GM12878 (cell line): ENCODE data around the gene FADS1. TPM values are rescaled to one million over a fixed set of nuclear protein-coding genes. Genes with fewer than 3 reads are reported as not detected.

ENCODE experiments used
- ATAC-seq: fragments of 200-7000 bp; cut with Tn5 transposase; 3 replicates; pipeline ENCODE4 v1.9.1; 2020; ENCODE audit warnings: mild to moderate bottlenecking, moderate library complexity
- BruUV-seq: library from RNA; stranded (reverse); fragments of 400-500 nt; replicated peaks from 2 replicates; lab custom pipeline; 2021; lab: Mats Ljungman, UMichigan
- CTCF ChIA-PET: fragments of 300-600 bp; sonication (Branson Sonifier 250); formaldehyde crosslinking; extraction: SDS; loops from one replicate; lab custom pipeline; 2021; ENCODE audit warnings: inconsistent platforms; lab: Yijun Ruan, JAX
- POLR2A ChIA-PET: fragments of 350-600 bp; formaldehyde crosslinking; extraction: SDS; loops from one replicate; lab custom pipeline; 2021; ENCODE audit warnings: inconsistent platforms; lab: Charles Lee
- RAD21 ChIA-PET: fragments of 300-600 bp; sonication (Branson Sonifier 250); formaldehyde crosslinking; loops from one replicate; lab custom pipeline; 2023; ENCODE audit warnings: antibody characterized with exemption; ENCODE audit not compliant: unreplicated experiment; lab: Charles Lee
- SMC1A ChIA-PET: fragments of 300-600 bp; sonication (Branson Sonifier 250); formaldehyde crosslinking; loops from one replicate; lab custom pipeline; 2023; ENCODE audit not compliant: unreplicated experiment, uncharacterized antibody; lab: Charles Lee
- DNase-seq: peaks from one replicate; pipeline ENCODE4 v3.0.0-alpha.2; 2011; ENCODE audit warnings: low read depth, low spot score
- FAIRE-seq: peaks from 3 replicates; lab custom pipeline; 2011; peaks lifted over from hg19 to GRCh38; lab: Jason Lieb, UNC
- H2AFZ ChIP-seq: 2 replicates; pipeline ENCODE4 v1.6.0; 2011; ENCODE audit warnings: low read depth, low read length, control low read depth; ENCODE audit not compliant: control insufficient read depth
- H3K27ac ChIP-seq: 2 replicates; pipeline ENCODE4 v1.5.1; 2011; ENCODE audit warnings: control low read depth; ENCODE audit not compliant: control insufficient read depth, insufficient read depth
- H3K27me3 ChIP-seq, 2 experiments: replicated peaks in 1 of 2; 2 replicates each; pipeline versions ENCODE4 v1.6.0 to v1.6.1; 2011; ENCODE audit warnings: low read length in 1 of 2; ENCODE audit not compliant: control insufficient read depth in 2 of 2, insufficient read depth in 2 of 2
- H3K36me3 ChIP-seq, 2 experiments: 2 replicates each; pipeline ENCODE4 v1.5.1; 2011; ENCODE audit warnings: low read length in 1 of 2; ENCODE audit not compliant: control insufficient read depth in 2 of 2, insufficient read depth in 2 of 2
- H3K4me1 ChIP-seq: 2 replicates; pipeline ENCODE4 v1.6.1; 2011; ENCODE audit warnings: mild to moderate bottlenecking, low read length, moderate library complexity, mixed read lengths; ENCODE audit not compliant: control insufficient read depth, insufficient read depth
- H3K4me2 ChIP-seq: 2 replicates; pipeline ENCODE4 v1.6.0; 2011; ENCODE audit warnings: control low read depth; ENCODE audit not compliant: control insufficient read depth, insufficient read depth
- H3K4me3 ChIP-seq: fragments of 200-600 bp; sonication (generic); 2 replicates; pipeline ENCODE4 v1.5.1; 2016
- H3K79me2 ChIP-seq: 2 replicates; pipeline ENCODE4 v1.6.0; 2011; ENCODE audit warnings: low read length; ENCODE audit not compliant: control insufficient read depth, insufficient read depth
- H3K9ac ChIP-seq: 2 replicates; pipeline ENCODE4 v1.8.0; 2011; ENCODE audit warnings: low read length, control low read depth, mixed read lengths; ENCODE audit not compliant: control insufficient read depth, insufficient read depth
- H3K9me3 ChIP-seq: replicated peaks from 3 replicates; pipeline ENCODE4 v1.5.1; 2011; ENCODE audit warnings: mild to moderate bottlenecking, low read length; ENCODE audit not compliant: control insufficient read depth, insufficient read depth
- H4K20me1 ChIP-seq: 2 replicates; pipeline ENCODE4 v1.6.0; 2011; ENCODE audit not compliant: control insufficient read depth, insufficient read depth
- CBFB ChIP-seq: IDR thresholded peaks from 2 replicates; pipeline ENCODE4 v1.6.1; 2016; ENCODE audit warnings: antibody characterized with exemption, low read depth
- KLF5 ChIP-seq: fragments of 450-650 bp; IDR thresholded peaks from 2 replicates; pipeline ENCODE4 v1.6.1; 2014; ENCODE audit warnings: mild to moderate bottlenecking; ENCODE audit not compliant: partially characterized antibody
- MXI1 ChIP-seq: fragments of 150-350 bp; IDR thresholded peaks from 2 replicates; pipeline ENCODE4 v1.6.1; 2011; ENCODE audit warnings: low read depth, mild to moderate bottlenecking, inconsistent platforms, low read length, improper control_type of control experiment
- SP1 ChIP-seq: IDR thresholded peaks from one replicate; pipeline ENCODE4 v1.6.1; 2011; ENCODE audit warnings: low read depth, low read length
- ZNF217 ChIP-seq: fragments of 450-650 bp; IDR thresholded peaks from 2 replicates; pipeline ENCODE4 v1.6.1; 2017; ENCODE audit warnings: antibody characterized with exemption, mild to moderate bottlenecking
- WGBS: methylation state at CpG from one replicate; pipeline ENCODE4 v1.1.6; 2016; ENCODE audit warnings: low lambda C conversion rate; ENCODE audit not compliant: insufficient replicate concordance, insufficient coverage; ENCODE audit errors: missing lambda C conversion rate; 5-methylcytosine and 5-hydroxymethylcytosine counted together
- in situ Hi-C: fragments of 300-500 bp; cut with MboI; formaldehyde crosslinking; loops from 9 replicates; pipeline ENCODE4 v1.14.3; 2018; ENCODE audit warnings: mixed read lengths
- intact Hi-C: fragments of 100-400 bp; cut with micrococcal nuclease; formaldehyde crosslinking; loops from one replicate; pipeline ENCODE4 v1.14.2; 2022; ENCODE audit not compliant: unreplicated experiment
- polyA plus RNA-seq, 11 experiments: library from polyadenylated mRNA; depleted of rRNA in 4 of 11; unstranded in 6 of 11; stranded (reverse) in 5 of 11; fragments of >200 nt; fragmentation: Nextera tagmentation in 4 of 11; fragmentation: Illumina TruSeq in 1 of 11; extraction: Ambion mirVana in 4 of 11; extraction: Trizol in 1 of 11; gene quantifications; 1 replicate in 1 of 11; 2 replicates in 10 of 11; pipeline versions ENCODE4 v1.2.1 to v1.2.3, GENCODE V29; 2011 to 2016; ENCODE audit warnings: inconsistent platforms in 2 of 11, missing spikeins in 2 of 11, low read depth in 1 of 11
- total RNA-seq, 4 experiments: library from RNA; depleted of rRNA in 3 of 4; stranded (reverse); fragments of >200 nt in 3 of 4; fragmentation: Illumina TruSeq in 1 of 4; extraction: Trizol in 1 of 4; gene quantifications; 2 replicates each; pipeline versions ENCODE4 v1.2.1 to v1.2.3, GENCODE V29; 2013 to 2021
- TF ChIP-seq, protein P1 (sequence below): IDR thresholded peaks from 2 replicates; pipeline ENCODE4 v1.6.1; 2012; ENCODE audit warnings: low read depth, low read length, improper control_type of control experiment
- TF ChIP-seq, protein P2 (sequence below): fragments of 450-650 bp; IDR thresholded peaks from 2 replicates; pipeline ENCODE4 v1.6.1; 2017; ENCODE audit warnings: mild to moderate bottlenecking, low read depth, inconsistent platforms; ENCODE audit not compliant: poor library complexity, severe bottlenecking

FADS1 gene
- total and polyA plus RNA-seq, 10 of the 15 experiments (the other 5 are each of a cell fraction or from before 2014, with no cell fraction given) = 8.8 to 73.9 (median 39.0) TPM

DNA sequence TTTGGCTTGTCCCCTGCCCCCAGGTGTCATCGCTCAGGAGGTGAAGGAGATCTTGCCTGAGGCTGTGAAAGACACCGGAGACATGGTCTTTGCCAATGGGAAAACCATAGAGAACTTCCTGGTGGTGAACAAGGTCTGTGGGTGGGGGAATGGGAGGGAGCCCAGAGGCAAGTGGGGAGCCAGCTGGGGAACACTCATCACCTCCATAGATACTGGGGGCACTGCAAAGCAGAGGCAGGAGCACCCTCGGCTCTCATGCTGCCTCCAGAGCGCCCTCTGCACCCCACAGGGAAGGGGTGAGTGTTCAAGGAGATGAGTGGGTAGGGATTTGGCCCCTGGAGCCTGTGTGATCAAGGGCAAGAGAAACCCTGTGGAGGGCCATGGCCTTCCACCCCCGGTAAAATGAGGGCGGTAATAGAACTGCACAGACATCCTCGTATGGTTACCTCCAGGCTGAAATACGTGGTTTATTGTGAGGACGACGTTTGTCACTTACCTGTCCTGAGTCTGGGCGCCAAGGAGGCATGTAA is 38.4 kb downstream of the FADS1 start:
- H3K27me3 ChIP-seq = no peaks in the 10 kb centered on the region
- ChIA-PET RAD21 (interaction anchor here (1.7 kb wide), 1 partner anchor 31 kb away, joined by 4 read pairs; no protein-coding TSS in a partner anchor), CTCF (interaction anchor here (0.6 to 7.5 kb wide), 4 partner anchors 9 to 30 kb away, joined by 3 to 88 read pairs (median 4); no protein-coding TSS in a partner anchor), SMC1A (no interaction called here)
- H3K9me3 ChIP-seq = no peaks in the 10 kb centered on the region
- H3K79me2 ChIP-seq = no peaks in the 10 kb centered on the region
- DNase-seq (no peak), FAIRE-seq (no peak)
- intact Hi-C loops (no loop called here), in situ Hi-C loops (no loop called here)
- no peaks in the 10 kb centered on the region; the same call in 1 of the 2 replicates for H3K4me1 ChIP-seq
- BruUV-seq = no TSS peak
- no peak overlapping the region for H3K4me2 ChIP-seq
- H3K4me3 ChIP-seq = no peak overlapping the region
- no peaks in the 10 kb centered on the region for H4K20me1 ChIP-seq
- TF ChIP-seq CBFB (no peak), MXI1 (no peak), KLF5 (no peak), ZNF217 (no peak), SP1 (no peak)
- TF ChIP-seq, protein P1, sequence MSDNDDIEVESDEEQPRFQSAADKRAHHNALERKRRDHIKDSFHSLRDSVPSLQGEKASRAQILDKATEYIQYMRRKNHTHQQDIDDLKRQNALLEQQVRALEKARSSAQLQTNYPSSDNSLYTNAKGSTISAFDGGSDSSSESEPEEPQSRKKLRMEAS = no peak
- TF ChIP-seq, protein P2, sequence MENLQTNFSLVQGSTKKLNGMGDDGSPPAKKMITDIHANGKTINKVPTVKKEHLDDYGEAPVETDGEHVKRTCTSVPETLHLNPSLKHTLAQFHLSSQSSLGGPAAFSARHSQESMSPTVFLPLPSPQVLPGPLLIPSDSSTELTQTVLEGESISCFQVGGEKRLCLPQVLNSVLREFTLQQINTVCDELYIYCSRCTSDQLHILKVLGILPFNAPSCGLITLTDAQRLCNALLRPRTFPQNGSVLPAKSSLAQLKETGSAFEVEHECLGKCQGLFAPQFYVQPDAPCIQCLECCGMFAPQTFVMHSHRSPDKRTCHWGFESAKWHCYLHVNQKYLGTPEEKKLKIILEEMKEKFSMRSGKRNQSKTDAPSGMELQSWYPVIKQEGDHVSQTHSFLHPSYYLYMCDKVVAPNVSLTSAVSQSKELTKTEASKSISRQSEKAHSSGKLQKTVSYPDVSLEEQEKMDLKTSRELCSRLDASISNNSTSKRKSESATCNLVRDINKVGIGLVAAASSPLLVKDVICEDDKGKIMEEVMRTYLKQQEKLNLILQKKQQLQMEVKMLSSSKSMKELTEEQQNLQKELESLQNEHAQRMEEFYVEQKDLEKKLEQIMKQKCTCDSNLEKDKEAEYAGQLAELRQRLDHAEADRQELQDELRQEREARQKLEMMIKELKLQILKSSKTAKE = no peak
- TF ChIP-seq, all 136 proteins: peak for 0
- ATAC-seq = no peak
- H2AFZ ChIP-seq = no peak overlapping the region
- WGBS = 63% methylated on average over 11 of the region's 11 CpGs
- H3K27ac ChIP-seq = no peak overlapping the region
- H3K9ac ChIP-seq = no peak overlapping the region
- POLR2A ChIA-PET = no interaction called here
- no peaks in the 10 kb centered on the region; a peak in 1 of 4 replicates for H3K36me3 ChIP-seq
